ENCODE measurements around the gene TEKT2. TPM values are rescaled to one million over a fixed set of nuclear protein-coding genes. Genes with fewer than 3 reads are reported as not detected.

Gene TEKT2
- total and polyA plus RNA-seq, 2 donors (not counting 3 experiments of a cell fraction or from before 2014, with no cell fraction given) = 0.38 to 0.61 TPM

- CTCF ChIA-PET = interaction anchor here (0.8 to 13.8 kb wide), 4 partner anchors 10 to 81 kb away, joined by 3 to 233 read pairs (median 8); no protein-coding TSS in a partner anchor
- no peak overlapping the region for H3K4me2 ChIP-seq (ENCODE audit: insufficient read depth, low read length)
- POLR2A ChIA-PET = no interaction called here
- TF ChIP-seq MYC (IDR thresholded peaks at IDR 0.05; ENCODE audit: low read depth, low read length) (no peak), EZH2 (IDR thresholded peaks at IDR 0.05; ENCODE audit: borderline replicate concordance, low read depth, low read length, severe bottlenecking) (no peak), CTCF (IDR thresholded peaks at IDR 0.05; ENCODE audit: extremely low read depth in 1 of 2, insufficient read depth in 1 of 2, low read depth in 1 of 2, low read length in 2 of 2) (no peak), POLR2A (IDR thresholded peaks at IDR 0.05; ENCODE audit: low read depth, low read length) (no peak), POLR2AphosphoS5 (IDR thresholded peaks at IDR 0.05; ENCODE audit: insufficient read depth, low read depth, low read length) (no peak), GATA2 (IDR thresholded peaks at IDR 0.05; ENCODE audit: insufficient read depth, insufficient read length, low read depth, low read length) (no peak), JUN (IDR thresholded peaks at IDR 0.05; ENCODE audit: borderline replicate concordance, insufficient read depth, insufficient read length, low read depth) (no peak), FOS (IDR thresholded peaks at IDR 0.05; ENCODE audit: borderline replicate concordance, insufficient read depth, low read length) (no peak), MAX (IDR thresholded peaks at IDR 0.05; ENCODE audit: insufficient read depth, insufficient read length) (no peak)
- no TSS peak for BruUV-seq (replicated peaks)
- no peak for FAIRE-seq
- H3K27me3 ChIP-seq (ENCODE audit: control insufficient read depth in 2 of 2, insufficient read depth in 2 of 2, low read length in 2 of 2) = no peaks in the 10 kb centered on the region
- H3K9me3 ChIP-seq (replicated peaks; ENCODE audit: control insufficient read depth, insufficient read depth, low read length) = no peaks in the 10 kb centered on the region
- H3K9me1 ChIP-seq (replicated peaks; ENCODE audit: control insufficient read depth, extremely low read depth, insufficient read depth, low read length) = no peaks in the 10 kb centered on the region
- intact Hi-C loops (cut with micrococcal nuclease) (no loop called here), dilution Hi-C loops (cut with MboI; ENCODE audit: extremely low pct_ligation_motif_present, low sequenced_read_pairs) (no loop called here)
- no peaks in the 10 kb centered on the region for H3K4me1 ChIP-seq (ENCODE audit: control insufficient read depth, extremely low read depth, insufficient read depth, low read length)
- no peaks in the 10 kb centered on the region for H3K79me2 ChIP-seq (ENCODE audit: control insufficient read depth, insufficient read depth, low read length)
- no peaks in the 10 kb centered on the region for H3K36me3 ChIP-seq (ENCODE audit: control insufficient read depth in 2 of 2, extremely low read depth in 1 of 2, insufficient read depth in 2 of 2, low read length in 2 of 2)
- H3K27ac ChIP-seq (ENCODE audit: insufficient read depth, low read depth, low read length) = no peak overlapping the region
- H3K4me3 ChIP-seq (replicated peaks in 1 of 3; ENCODE audit: insufficient read depth in 1 of 3, low read depth in 1 of 3, low read length in 3 of 3) = no peak overlapping the region
- no peak overlapping the region for H3K9ac ChIP-seq (replicated peaks; ENCODE audit: extremely low read depth, insufficient read depth, low read length)
- no peak overlapping the region for H2AFZ ChIP-seq (ENCODE audit: low read depth, low read length)
- no peak for DNase-seq (ENCODE audit: low read depth, low spot score)
- H4K20me1 ChIP-seq (replicated peaks; ENCODE audit: control insufficient read depth, extremely low read depth, insufficient read depth, low read length) = no peaks in the 10 kb centered on the region
Observed at GRCh38 chr1:36107394-36107793, 23.5 kb downstream of the TEKT2 start.
